H9 (cell line): ENCODE results near the gene TTLL12. TPM values are rescaled to one million over a fixed set of nuclear protein-coding genes. Genes with fewer than 3 reads are reported as not detected.

ENCODE experiments used
- DNase-seq: peaks from one replicate; pipeline ENCODE4 v3.0.0-alpha.2; 2017
- H2AFZ ChIP-seq: one replicate; pipeline ENCODE4 v1.6.1; 2013; ENCODE audit warnings: mild to moderate bottlenecking, low read length, control low read depth, moderate library complexity
- H2AK5ac ChIP-seq: 2 replicates; pipeline ENCODE4 v1.6.1; 2013; ENCODE audit warnings: low read length, control low read depth, mixed read lengths; ENCODE audit not compliant: insufficient read length
- H2BK120ac ChIP-seq: one replicate; pipeline ENCODE4 v1.6.1; 2013; ENCODE audit warnings: low read depth, mild to moderate bottlenecking, low read length, control low read depth, inconsistent platforms; ENCODE audit not compliant: poor library complexity, severe bottlenecking
- H2BK12ac ChIP-seq: 2 replicates; pipeline ENCODE4 v1.6.1; 2013; ENCODE audit warnings: low read length, control low read depth, mixed read lengths, low read depth; ENCODE audit not compliant: insufficient read length
- H2BK15ac ChIP-seq: 2 replicates; pipeline ENCODE4 v1.6.1; 2013; ENCODE audit warnings: low read depth, low read length, control low read depth
- H2BK20ac ChIP-seq: one replicate; pipeline ENCODE4 v1.6.1; 2013; ENCODE audit warnings: low read depth, mild to moderate bottlenecking, low read length, control low read depth, inconsistent platforms; ENCODE audit not compliant: poor library complexity, severe bottlenecking
- H2BK5ac ChIP-seq: 2 replicates; pipeline ENCODE4 v1.6.1; 2013; ENCODE audit warnings: low read length, control low read depth, mixed read lengths; ENCODE audit not compliant: insufficient read length
- H3K14ac ChIP-seq: 2 replicates; pipeline ENCODE4 v1.6.1; 2013; ENCODE audit warnings: low read length, control low read depth; ENCODE audit not compliant: insufficient read depth
- H3K18ac ChIP-seq: 2 replicates; pipeline ENCODE4 v1.6.1; 2013; ENCODE audit warnings: low read depth, mild to moderate bottlenecking, mixed read lengths, low read length, control low read depth; ENCODE audit not compliant: insufficient read length
- H3K23ac ChIP-seq: 2 replicates; pipeline ENCODE4 v1.6.1; 2013; ENCODE audit warnings: low read length, control low read depth, mixed read lengths, low read depth; ENCODE audit not compliant: insufficient read length
- H3K23me2 ChIP-seq: 2 replicates; pipeline ENCODE4 v1.6.1; 2013; ENCODE audit warnings: low read depth, mild to moderate bottlenecking, mixed read lengths, low read length, control low read depth; ENCODE audit not compliant: insufficient read length, poor library complexity, severe bottlenecking
- H3K27ac ChIP-seq: 2 replicates; pipeline ENCODE4 v1.5.1; 2013; ENCODE audit warnings: low read length, control low read depth, mixed read lengths, low read depth; ENCODE audit not compliant: insufficient read length
- H3K27me3 ChIP-seq: 2 replicates; pipeline ENCODE4 v1.6.1; 2013; ENCODE audit warnings: low read length, control low read depth, inconsistent platforms; ENCODE audit not compliant: insufficient read depth
- H3K4ac ChIP-seq: 2 replicates; pipeline ENCODE4 v1.6.1; 2013; ENCODE audit warnings: low read depth, mild to moderate bottlenecking, control low read depth, inconsistent platforms, low read length, moderate library complexity
- H3K4me1 ChIP-seq: 2 replicates; pipeline ENCODE4 v1.6.1; 2013; ENCODE audit warnings: low read length, control low read depth, inconsistent platforms; ENCODE audit not compliant: insufficient read depth
- H3K4me2 ChIP-seq: 2 replicates; pipeline ENCODE4 v1.6.1; 2013; ENCODE audit warnings: low read length, control low read depth, mixed read lengths; ENCODE audit not compliant: insufficient read length, insufficient read depth
- H3K56ac ChIP-seq: 2 replicates; pipeline ENCODE4 v1.6.1; 2013; ENCODE audit warnings: low read depth, mild to moderate bottlenecking, mixed read lengths, low read length, control low read depth; ENCODE audit not compliant: insufficient read length
- H3K79me1 ChIP-seq: 2 replicates; pipeline ENCODE4 v1.6.1; 2013; ENCODE audit warnings: low read depth, mild to moderate bottlenecking, moderate library complexity, low read length, control low read depth, inconsistent platforms; ENCODE audit not compliant: insufficient read depth, poor library complexity, severe bottlenecking
- H3K79me2 ChIP-seq: 2 replicates; pipeline ENCODE4 v1.6.1; 2013; ENCODE audit warnings: low read length, control low read depth, inconsistent platforms; ENCODE audit not compliant: insufficient read depth
- H3K9ac ChIP-seq: 2 replicates; pipeline ENCODE4 v1.6.1; 2013; ENCODE audit warnings: low read length, control low read depth, mixed read lengths; ENCODE audit not compliant: insufficient read length; ENCODE audit errors: extremely low read depth
- H3K9me3 ChIP-seq: one replicate; pipeline ENCODE4 v1.6.1; 2013; ENCODE audit warnings: low read depth, low read length, inconsistent platforms; ENCODE audit not compliant: control insufficient read depth
- H3T11ph ChIP-seq: one replicate; pipeline ENCODE4 v1.6.1; 2013; ENCODE audit warnings: mild to moderate bottlenecking, low read length, control low read depth, inconsistent platforms
- H4K20me1 ChIP-seq: one replicate; pipeline ENCODE4 v1.6.1; 2013; ENCODE audit not compliant: control insufficient read depth, insufficient read length, insufficient read depth
- H4K5ac ChIP-seq: 2 replicates; pipeline ENCODE4 v1.6.1; 2013; ENCODE audit warnings: low read depth, mild to moderate bottlenecking, mixed read lengths, low read length, control low read depth; ENCODE audit not compliant: insufficient read length
- H4K8ac ChIP-seq: replicated peaks from 2 replicates; pipeline ENCODE4 v1.6.1; 2013; ENCODE audit warnings: low read length, control low read depth, mixed read lengths, low read depth; ENCODE audit not compliant: insufficient read length
- H4K91ac ChIP-seq: 2 replicates; pipeline ENCODE4 v1.6.1; 2013; ENCODE audit warnings: low read depth, mild to moderate bottlenecking, moderate library complexity, mixed read lengths, low read length, control low read depth; ENCODE audit not compliant: insufficient read length
- H3K27ac Mint-ChIP-seq, 3 experiments: 2 replicates in 2 of 3; 3 replicates in 1 of 3; pipeline ENCODE4 v1.8.0; 2020 to 2021; ENCODE audit warnings: mixed read lengths in 3 of 3, mild to moderate bottlenecking in 1 of 3, moderate library complexity in 1 of 3
- H3K27me3 Mint-ChIP-seq: 2 replicates; pipeline ENCODE4 v1.8.0; 2021; ENCODE audit warnings: low read depth, mild to moderate bottlenecking, moderate library complexity, mixed read lengths
- H3K36me3 Mint-ChIP-seq, 3 experiments: 2 replicates in 2 of 3; 3 replicates in 1 of 3; pipeline ENCODE4 v1.8.0; 2020 to 2021; ENCODE audit warnings: low read depth in 3 of 3, mixed read lengths in 3 of 3; ENCODE audit not compliant: insufficient read depth in 1 of 3
- H3K4me1 Mint-ChIP-seq, 2 experiments: 2 replicates each; pipeline ENCODE4 v1.8.0; 2020; ENCODE audit warnings: mixed read lengths in 2 of 2
- H3K4me3 Mint-ChIP-seq, 2 experiments: 2 replicates in 1 of 2; 3 replicates in 1 of 2; pipeline ENCODE4 v1.8.0; 2020 to 2021; ENCODE audit warnings: mild to moderate bottlenecking in 2 of 2, mixed read lengths in 2 of 2, moderate library complexity in 1 of 2
- H3K9me3 Mint-ChIP-seq, 2 experiments: 2 replicates in 1 of 2; 3 replicates in 1 of 2; pipeline ENCODE4 v1.8.0; 2020; ENCODE audit warnings: mild to moderate bottlenecking in 2 of 2, mixed read lengths in 2 of 2, moderate library complexity in 1 of 2
- CTCF ChIP-seq: fragments of 200-600 bp; sonication (generic); conservative IDR thresholded peaks from 3 replicates; pipeline ENCODE4 v1.8.0; 2021; ENCODE audit warnings: antibody characterized with exemption, mild to moderate bottlenecking
- WGBS: extraction: QIAGEN DNeasy Blood & Tissue Kit; methylation state at CpG from one replicate; pipeline ENCODE4 v1.1.7; 2013; ENCODE audit warnings: missing lambda C conversion rate, low lambda C conversion rate, mixed read lengths; ENCODE audit not compliant: insufficient read length; ENCODE audit errors: extremely low coverage; 5-methylcytosine and 5-hydroxymethylcytosine counted together
- total RNA-seq: library from RNA; stranded (reverse); gene quantifications from 2 replicates; pipeline ENCODE4 v1.2.1, GENCODE V29; 2021

Gene TTLL12
- total RNA-seq, 1 experiment from 2014 or later: 89.6 TPM

DNA sequence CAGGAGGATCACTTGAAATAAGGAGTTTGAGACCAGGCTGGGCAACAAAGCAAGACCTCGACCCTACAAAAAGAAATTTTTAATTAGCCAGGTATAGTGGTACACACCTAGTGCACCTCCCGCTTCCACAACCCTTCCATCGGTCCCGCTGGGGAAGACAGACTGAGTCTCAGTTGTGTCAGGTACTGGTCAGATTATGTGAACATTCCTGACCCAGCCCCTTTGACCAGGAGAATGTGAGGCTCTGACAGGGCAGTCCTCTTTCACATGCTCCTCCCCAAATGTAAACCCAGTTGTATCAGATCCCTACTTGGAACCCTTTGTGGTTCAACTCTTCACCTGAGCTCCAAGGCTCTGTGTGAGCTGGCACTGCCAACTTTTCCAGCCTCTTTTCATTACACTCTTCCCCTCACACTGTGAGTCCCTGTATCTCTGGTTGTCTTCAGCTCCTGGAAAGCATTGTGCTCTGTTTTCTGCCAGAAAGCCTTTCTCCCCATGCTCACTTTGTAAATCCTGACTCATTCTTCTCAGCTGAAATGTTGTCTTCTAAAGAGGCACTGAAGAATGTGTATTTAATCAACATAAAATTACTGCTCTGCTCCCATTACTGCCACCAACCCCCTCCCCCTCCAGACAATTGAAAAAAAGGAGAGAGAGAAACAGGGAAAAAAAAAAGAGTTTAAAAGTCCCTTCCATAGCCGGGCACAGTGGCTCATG, 2.1 kb upstream of the TTLL12 start:
- Histone ChIP-seq H3K4ac (no peak overlapping the region), H3K79me2 (peaks cover 4% of the 10 kb centered on the region), H3K27ac (no peak overlapping the region), H2BK5ac (no peak overlapping the region), H3K4me1 (peaks cover 8% of the 10 kb centered on the region; the same call in 1 of the 2 replicates), H2BK120ac (no peak overlapping the region), H3K18ac (no peak overlapping the region), H2BK12ac (no peak overlapping the region), H3K23ac (no peak overlapping the region), H3T11ph (no peak overlapping the region), H4K91ac (no peak overlapping the region), H2BK15ac (no peak overlapping the region), H3K9ac (no peak overlapping the region), H2AK5ac (no peak overlapping the region), H2AFZ (no peak overlapping the region), H3K14ac (no peak overlapping the region), H3K27me3 (no peaks in the 10 kb centered on the region), H3K79me1 (no peaks in the 10 kb centered on the region), H4K5ac (no peak overlapping the region), H3K4me2 (no peak overlapping the region), H4K20me1 (no peaks in the 10 kb centered on the region), H3K9me3 (no peaks in the 10 kb centered on the region), H3K56ac (no peak overlapping the region), H4K8ac (no peak overlapping the region), H2BK20ac (no peak overlapping the region), H3K23me2 (peaks cover 13% of the 10 kb centered on the region)
- Mint-ChIP-seq H3K36me3 (peaks cover 0 to 8% (median 6%) of the 10 kb centered on the region in 3 experiments; a peak in 5 of 7 replicates), H3K27ac (peak overlapping the region in 1 of 3 experiments; percentile 92; a peak in 2 of 7 replicates), H3K27me3 (peaks cover 6% of the 10 kb centered on the region), H3K4me3 (peak overlapping the region in 1 of 2 experiments; percentile 51; a peak in 1 of 5 replicates), H3K9me3 (no peaks in the 10 kb centered on the region; a peak in 2 of 5 replicates), H3K4me1 (peaks cover 19 to 23% of the 10 kb centered on the region in 2 experiments)
- no peak for TF ChIP-seq CTCF
- WGBS: no CpG with 5 or more reads among the region's 5 CpGs
- DNase-seq: no peak
